ENCODE results near the gene STAT2. TPM values are rescaled to one million over a fixed set of nuclear protein-coding genes. Genes with fewer than 3 reads are reported as not detected.
"Not testable (repeated sequence)": the region's sequence is repeated elsewhere in the genome, so short reads cannot be mapped to it uniquely, and the experiment has no call there.

Gene STAT2
- total and polyA plus RNA-seq, 10 of the 15 experiments (the other 5 are each of a cell fraction or from before 2014, with no cell fraction given), result 16.9 to 106 (median 77.9) TPM

- intact Hi-C loops (cut with micrococcal nuclease; ENCODE audit: unreplicated experiment); H4K20me1 ChIP-seq (ENCODE audit: control insufficient read depth, insufficient read depth); DNase-seq (ENCODE audit: low read depth, low spot score); H3K4me3 ChIP-seq; in situ Hi-C loops (cut with MboI); H3K4me2 ChIP-seq (ENCODE audit: control insufficient read depth, insufficient read depth); H3K4me1 ChIP-seq (ENCODE audit: control insufficient read depth, insufficient read depth, low read length); H3K9ac ChIP-seq (ENCODE audit: control insufficient read depth, insufficient read depth, low read length); H3K9me3 ChIP-seq (replicated peaks; ENCODE audit: control insufficient read depth, insufficient read depth, low read length); H2AFZ ChIP-seq (ENCODE audit: control insufficient read depth, low read depth, low read length); H3K27ac ChIP-seq (ENCODE audit: control insufficient read depth, insufficient read depth); SMC1A ChIA-PET (ENCODE audit: uncharacterized antibody, unreplicated experiment); FAIRE-seq; BruUV-seq (replicated peaks); H3K27me3 ChIP-seq (replicated peaks in 1 of 2; ENCODE audit: control insufficient read depth in 2 of 2, insufficient read depth in 2 of 2, low read length in 1 of 2); H3K79me2 ChIP-seq (ENCODE audit: control insufficient read depth, insufficient read depth, low read length): not testable (repeated sequence)
- ATAC-seq, result peak; percentile 58
- CTCF ChIA-PET, result interaction anchor here (1.0 to 1.3 kb wide), 2 partner anchors 11 to 125 kb away, joined by 3 to 6 read pairs; partner anchors contain the start of gene RNF41
- 32% methylated on average over 9 of the region's 9 CpGs for WGBS (ENCODE audit: insufficient coverage, insufficient replicate concordance, low lambda C conversion rate, missing lambda C conversion rate)
- POLR2A ChIA-PET, result interaction anchor here (0.5 to 1.9 kb wide), 5 partner anchors 11 to 248 kb away, joined by 3 to 11 read pairs (median 4); no protein-coding TSS in a partner anchor
- RAD21 ChIA-PET (ENCODE audit: unreplicated experiment), result interaction anchor here (0.7 to 1.0 kb wide), 2 partner anchors 13 to 114 kb away, joined by 3 to 4 read pairs; partner anchors contain the start of gene STAT2
- H3K36me3 ChIP-seq (ENCODE audit: control insufficient read depth in 2 of 2, insufficient read depth in 2 of 2, low read length in 1 of 2), result peaks cover 21 to 51% of the 10 kb centered on the region in 2 experiments
- peak; percentile 38 for TF ChIP-seq RUNX3 (IDR thresholded peaks at IDR 0.05; ENCODE audit: low read length)
Measured at GRCh38 chr12:56347255-56347654, 12.7 kb downstream of the STAT2 start.

DNA sequence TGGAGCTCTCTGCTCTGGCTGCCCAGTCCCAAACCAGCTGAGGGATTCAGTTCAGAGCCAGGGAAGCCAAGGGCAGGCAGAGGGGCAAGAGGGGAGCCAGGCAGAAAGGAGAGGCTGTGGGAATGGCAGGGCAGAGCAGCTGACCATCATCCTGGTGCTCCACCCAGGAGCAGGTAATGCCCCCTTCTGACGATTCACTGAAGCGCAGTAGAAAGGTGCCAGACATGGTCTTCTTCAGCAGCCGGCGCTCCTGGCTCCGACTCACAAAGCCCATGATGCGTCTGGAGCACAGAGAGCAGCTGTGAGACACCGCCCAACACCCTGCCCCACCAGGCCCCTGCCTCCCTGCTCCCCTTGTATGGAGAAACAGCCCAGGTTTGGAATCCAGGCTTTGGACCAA, 13.2 kb downstream of the STAT2 start:
- SMC1A ChIA-PET (ENCODE audit: uncharacterized antibody, unreplicated experiment), result interaction anchor here (1.5 kb wide), 1 partner anchor 10 kb away, joined by 5 read pairs; no protein-coding TSS in a partner anchor
- intact Hi-C loops (cut with micrococcal nuclease; ENCODE audit: unreplicated experiment), result no loop called here

More for the DNA sequence above, 13.2 kb downstream of the STAT2 start:
- BruUV-seq (replicated peaks), result no TSS peak
- peaks cover 21 to 50% of the 10 kb centered on the region in 2 experiments for H3K36me3 ChIP-seq (ENCODE audit: control insufficient read depth in 2 of 2, insufficient read depth in 2 of 2, low read length in 1 of 2)
- no peak overlapping the region for H3K4me2 ChIP-seq (ENCODE audit: control insufficient read depth, insufficient read depth)
- no peak overlapping the region for H3K4me3 ChIP-seq
- H3K79me2 ChIP-seq (ENCODE audit: control insufficient read depth, insufficient read depth, low read length), result no peaks in the 10 kb centered on the region
- RAD21 ChIA-PET (ENCODE audit: unreplicated experiment), result interaction anchor here (1.0 kb wide), 1 partner anchor 13 kb away, joined by 4 read pairs; the partner anchor contains the start of gene STAT2
- H3K9ac ChIP-seq (ENCODE audit: control insufficient read depth, insufficient read depth, low read length), result no peak overlapping the region
- peaks cover 3% of the 10 kb centered on the region for H3K4me1 ChIP-seq (ENCODE audit: control insufficient read depth, insufficient read depth, low read length)
- H2AFZ ChIP-seq (ENCODE audit: control insufficient read depth, low read depth, low read length), result no peak overlapping the region
- ATAC-seq (peak; percentile 40), DNase-seq (ENCODE audit: low read depth, low spot score) (no peak), FAIRE-seq (no peak)
- H3K9me3 ChIP-seq (replicated peaks; ENCODE audit: control insufficient read depth, insufficient read depth, low read length), result no peaks in the 10 kb centered on the region
- no peaks in the 10 kb centered on the region for H4K20me1 ChIP-seq (ENCODE audit: control insufficient read depth, insufficient read depth)
- no peaks in the 10 kb centered on the region for H3K27me3 ChIP-seq (replicated peaks in 1 of 2; ENCODE audit: control insufficient read depth in 2 of 2, insufficient read depth in 2 of 2, low read length in 1 of 2)
- 90% methylated on average over 7 of the region's 7 CpGs for WGBS (ENCODE audit: insufficient coverage, insufficient replicate concordance, low lambda C conversion rate, missing lambda C conversion rate)
- H3K27ac ChIP-seq (ENCODE audit: control insufficient read depth, insufficient read depth), result no peak overlapping the region
- in situ Hi-C loops (cut with MboI), result no loop called here
- POLR2A ChIA-PET, result interaction anchor here (0.7 to 1.9 kb wide), 4 partner anchors 11 to 78 kb away, joined by 3 to 11 read pairs (median 4); no protein-coding TSS in a partner anchor
- TF ChIP-seq, protein P1, sequence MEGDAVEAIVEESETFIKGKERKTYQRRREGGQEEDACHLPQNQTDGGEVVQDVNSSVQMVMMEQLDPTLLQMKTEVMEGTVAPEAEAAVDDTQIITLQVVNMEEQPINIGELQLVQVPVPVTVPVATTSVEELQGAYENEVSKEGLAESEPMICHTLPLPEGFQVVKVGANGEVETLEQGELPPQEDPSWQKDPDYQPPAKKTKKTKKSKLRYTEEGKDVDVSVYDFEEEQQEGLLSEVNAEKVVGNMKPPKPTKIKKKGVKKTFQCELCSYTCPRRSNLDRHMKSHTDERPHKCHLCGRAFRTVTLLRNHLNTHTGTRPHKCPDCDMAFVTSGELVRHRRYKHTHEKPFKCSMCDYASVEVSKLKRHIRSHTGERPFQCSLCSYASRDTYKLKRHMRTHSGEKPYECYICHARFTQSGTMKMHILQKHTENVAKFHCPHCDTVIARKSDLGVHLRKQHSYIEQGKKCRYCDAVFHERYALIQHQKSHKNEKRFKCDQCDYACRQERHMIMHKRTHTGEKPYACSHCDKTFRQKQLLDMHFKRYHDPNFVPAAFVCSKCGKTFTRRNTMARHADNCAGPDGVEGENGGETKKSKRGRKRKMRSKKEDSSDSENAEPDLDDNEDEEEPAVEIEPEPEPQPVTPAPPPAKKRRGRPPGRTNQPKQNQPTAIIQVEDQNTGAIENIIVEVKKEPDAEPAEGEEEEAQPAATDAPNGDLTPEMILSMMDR (IDR thresholded peaks at IDR 0.05 in 2 of 3, conservative IDR thresholded peaks at IDR 0.05 in 1 of 3; ENCODE audit: control insufficient read depth in 2 of 3, extremely low read depth in 1 of 3, insufficient read depth in 1 of 3, low read depth in 3 of 3, low read length in 3 of 3), result peak in 2 of 3 experiments; percentile 5 to 17; a peak in 1 of 6 replicates
- TF ChIP-seq POLR2A (IDR thresholded peaks at IDR 0.05; ENCODE audit: low read depth, low read length), result 0 out of 2 replicates have a peak, but pooled peaks have one; percentile 0
- TF ChIP-seq, protein P2, sequence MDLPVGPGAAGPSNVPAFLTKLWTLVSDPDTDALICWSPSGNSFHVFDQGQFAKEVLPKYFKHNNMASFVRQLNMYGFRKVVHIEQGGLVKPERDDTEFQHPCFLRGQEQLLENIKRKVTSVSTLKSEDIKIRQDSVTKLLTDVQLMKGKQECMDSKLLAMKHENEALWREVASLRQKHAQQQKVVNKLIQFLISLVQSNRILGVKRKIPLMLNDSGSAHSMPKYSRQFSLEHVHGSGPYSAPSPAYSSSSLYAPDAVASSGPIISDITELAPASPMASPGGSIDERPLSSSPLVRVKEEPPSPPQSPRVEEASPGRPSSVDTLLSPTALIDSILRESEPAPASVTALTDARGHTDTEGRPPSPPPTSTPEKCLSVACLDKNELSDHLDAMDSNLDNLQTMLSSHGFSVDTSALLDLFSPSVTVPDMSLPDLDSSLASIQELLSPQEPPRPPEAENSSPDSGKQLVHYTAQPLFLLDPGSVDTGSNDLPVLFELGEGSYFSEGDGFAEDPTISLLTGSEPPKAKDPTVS (IDR thresholded peaks at IDR 0.05; ENCODE audit: low read depth, low read length), result no peak
- CTCF ChIA-PET, result interaction anchor here (1.0 to 1.3 kb wide), 3 partner anchors 12 to 125 kb away, joined by 3 to 6 read pairs (median 3); partner anchors contain the start of genes CNPY2 and RNF41

Measured in GM12878 (cell line).